Endometrium (tissue), 2 donors: ENCODE measurements around the gene TMIGD3.

Experiments
- FAIRE-seq: peaks from 2 replicates; lab custom pipeline; 2012; peaks lifted over from hg19 to GRCh38; lab: Jason Lieb, UNC
- donor health status: control.
- donor health status: control.

Gene TMIGD3

GRCh38 chr1:111446967-111447892 lies 56.2 kb downstream of the TMIGD3 start:
- FAIRE-seq: no peak

GRCh38 chr1:111446546-111446945 lies 56.9 kb downstream of the TMIGD3 start:
- FAIRE-seq: no peak

DNA sequence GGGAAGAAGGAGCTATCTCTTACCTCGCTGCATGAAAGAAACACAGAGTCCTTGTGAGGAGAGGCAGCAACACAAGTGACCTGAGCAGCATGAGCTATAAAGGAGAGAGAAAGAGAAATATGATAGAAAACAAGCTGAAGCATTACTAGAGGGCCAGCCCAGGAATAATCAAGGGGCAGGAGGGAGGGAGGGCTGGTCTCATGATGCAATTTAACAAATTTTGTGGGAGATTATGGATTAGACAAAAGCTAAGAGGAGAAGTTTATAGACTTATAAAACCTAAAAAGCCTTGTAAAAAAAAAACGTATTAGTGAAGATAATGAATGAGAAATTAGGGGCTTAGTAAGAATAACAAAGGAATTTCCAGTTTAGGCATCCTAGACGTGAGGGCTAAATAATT lies 59.4 kb downstream of the TMIGD3 start:
- no peak for FAIRE-seq

DNA sequence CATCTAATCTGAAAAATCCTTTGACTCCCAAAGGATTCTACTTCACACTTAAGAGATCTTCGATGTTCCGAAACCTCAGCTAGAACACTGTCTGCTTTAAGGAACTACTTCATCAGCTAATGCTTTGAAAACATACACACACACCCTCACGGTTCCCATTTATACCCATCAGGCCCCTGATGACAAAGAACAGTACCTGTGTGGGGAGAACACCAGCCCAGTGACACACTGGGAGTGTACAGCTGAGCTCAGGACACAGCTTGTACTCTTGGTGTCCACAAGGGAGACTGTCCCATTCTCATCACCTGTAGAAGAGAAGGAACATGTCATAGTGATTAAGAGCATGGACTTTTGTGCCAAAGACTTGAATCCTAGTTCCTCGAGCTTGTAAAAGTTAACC lies 61.0 kb downstream of the TMIGD3 start:
- no peak for FAIRE-seq

DNA sequence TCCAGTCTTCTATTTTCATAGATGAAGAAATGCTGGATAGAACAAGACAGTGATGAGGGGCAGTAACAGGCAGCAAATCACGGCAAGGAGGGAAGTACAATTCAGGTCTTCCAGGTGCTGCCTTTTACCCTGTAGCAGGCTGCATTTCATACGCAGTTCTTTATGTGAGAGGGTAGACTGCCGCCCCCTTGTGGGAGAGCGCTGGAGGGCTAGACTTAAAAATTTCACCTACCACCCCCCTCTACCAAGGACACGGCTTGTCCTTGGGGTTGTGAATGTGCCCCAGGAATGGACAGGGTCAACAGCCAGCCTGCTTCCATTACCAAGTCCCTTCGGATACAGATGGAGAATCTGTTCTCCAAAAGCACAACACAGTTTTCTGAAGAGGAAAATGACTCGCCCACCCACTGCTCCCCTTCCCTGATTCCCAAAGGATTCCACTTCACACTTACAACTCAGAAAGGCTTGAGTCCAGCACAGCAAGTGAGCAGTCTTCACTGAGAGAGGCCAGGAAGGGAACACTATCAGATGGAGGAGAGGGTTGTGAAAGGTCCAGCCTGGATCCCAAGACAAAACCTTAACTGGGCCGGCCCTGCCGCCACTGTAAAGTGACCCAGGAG lies 61.8 kb downstream of the TMIGD3 start:
- FAIRE-seq: no peak

- no peak for FAIRE-seq
These were observed 63.7 kb downstream of the TMIGD3 start for GRCh38 chr1:111439461-111440351.

DNA sequence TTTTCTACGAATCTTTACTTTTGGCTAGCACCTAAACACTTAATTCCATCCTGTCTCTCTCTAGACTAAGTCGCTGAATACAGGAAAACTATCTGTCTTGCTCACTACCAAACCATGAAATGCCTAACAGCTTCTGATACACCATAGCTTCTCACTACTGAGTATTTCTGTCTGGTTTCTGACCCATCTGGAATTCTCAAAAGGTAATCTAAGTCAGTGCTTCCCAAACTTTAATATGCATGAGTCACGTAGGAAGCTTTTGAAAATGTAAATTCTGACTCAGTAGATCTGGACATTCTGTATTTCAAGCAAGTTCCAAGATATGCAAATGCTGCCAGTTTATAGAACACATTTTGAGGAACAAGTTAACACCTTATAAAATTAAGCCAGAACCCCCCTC lies 66.7 kb downstream of the TMIGD3 start:
- no peak for FAIRE-seq
